OCI-LY7 (cell line): ENCODE data around the gene LRP4.

Experiments
- CTCF ChIP-seq: fragments of 200-600 bp; sonication (generic); conservative IDR thresholded peaks from 2 replicates; pipeline ENCODE4 v1.5.1; 2014; ENCODE audit warnings: mild to moderate bottlenecking, antibody characterized with exemption, low read length, moderate library complexity, mixed read lengths
- EZH2phosphoT487 ChIP-seq: fragments of 200-600 bp; sonication (generic); IDR thresholded peaks from 2 replicates; pipeline ENCODE4 v1.6.1; 2018; ENCODE audit warnings: low read depth, borderline replicate concordance, mild to moderate bottlenecking, mixed run types, antibody characterized with exemption, low read length, moderate library complexity, mixed read lengths

- TF ChIP-seq CTCF (no peak), EZH2phosphoT487 (no peak)
Measured at GRCh38 chr11:46845440-46845739, 73.0 kb downstream of the LRP4 start.
